ENCODE measurements around the gene DACT3.
A peak's percentile ranks its signal among the peaks of the same experiment; 100 is the strongest.

Gene DACT3

GRCh38 chr19:46668662-46669061, 7.7 kb upstream of the DACT3 start:
- H4K20me1 ChIP-seq = peaks cover 6% of the 10 kb centered on the region
- H3K4me2 ChIP-seq = no peak overlapping the region
- 0 out of 2 replicates have a peak, but pooled peaks have one; percentile 8 for TF ChIP-seq Cebpa-rat (IDR thresholded peaks at IDR 0.05)
- H3K4me1 ChIP-seq = no peaks in the 10 kb centered on the region
- peaks cover 23% of the 10 kb centered on the region for H3K36me3 ChIP-seq
- H3K9ac ChIP-seq = no peak overlapping the region
- H3K27me3 ChIP-seq = no peaks in the 10 kb centered on the region
- H3K4me3 ChIP-seq = no peak overlapping the region
- H3K9me3 ChIP-seq = no peaks in the 10 kb centered on the region
- H3K27ac ChIP-seq = no peak overlapping the region

- TF ChIP-seq Cebpa-rat (IDR thresholded peaks at IDR 0.05) = no peak
- Histone ChIP-seq H3K4me2 (no peak overlapping the region), H4K20me1 (no peaks in the 10 kb centered on the region), H3K4me1 (peaks cover 12% of the 10 kb centered on the region), H3K27me3 (no peaks in the 10 kb centered on the region), H3K9ac (no peak overlapping the region), H3K36me3 (no peaks in the 10 kb centered on the region), H3K9me3 (no peaks in the 10 kb centered on the region), H3K4me3 (no peak overlapping the region), H3K27ac (no peak overlapping the region)
These were observed 4.1 kb upstream of the DACT3 start for GRCh38 chr19:46665072-46665471.

- H3K9me3 ChIP-seq = no peaks in the 10 kb centered on the region
- H3K4me3 ChIP-seq = peak overlapping the region; percentile 63
- H3K4me1 ChIP-seq = peaks cover 28% of the 10 kb centered on the region
- peak overlapping the region; percentile 55; the same call in 1 of the 2 replicates for H3K27ac ChIP-seq
- no peaks in the 10 kb centered on the region for H3K36me3 ChIP-seq
- H4K20me1 ChIP-seq = no peaks in the 10 kb centered on the region
- H3K9ac ChIP-seq = peak overlapping the region; percentile 67
- TF ChIP-seq Cebpa-rat (IDR thresholded peaks at IDR 0.05) = no peak
- H3K27me3 ChIP-seq = no peaks in the 10 kb centered on the region
- peak overlapping the region; percentile 89 for H3K4me2 ChIP-seq
These were observed 982 bp upstream of the DACT3 start for GRCh38 chr19:46661735-46662592.

DNA sequence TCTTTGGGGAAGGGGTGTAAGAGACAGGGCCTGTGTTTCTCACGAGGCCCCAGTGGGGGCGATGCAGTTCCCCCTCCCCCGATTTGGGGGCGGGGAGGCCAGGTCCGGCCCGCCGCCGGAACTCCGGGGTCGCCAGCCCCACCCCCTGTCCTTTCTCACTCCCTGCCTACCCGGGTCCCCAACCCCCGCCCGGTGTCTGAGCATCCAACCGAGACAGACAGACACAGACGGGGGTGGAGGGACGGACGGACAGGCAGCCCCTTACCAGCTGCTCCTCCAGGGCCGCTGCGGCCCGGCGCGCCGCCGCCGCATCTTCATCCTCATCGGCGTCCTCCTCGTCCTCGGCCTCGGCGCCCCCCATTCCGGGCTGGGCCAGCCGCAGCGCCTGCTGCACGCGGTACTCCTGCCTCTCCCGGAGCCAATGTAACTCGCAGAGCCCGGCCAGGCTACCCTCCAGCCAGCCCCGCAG, 397 bp downstream of the DACT3 start:
- no peak for TF ChIP-seq Cebpa-rat (IDR thresholded peaks at IDR 0.05)
- no peaks in the 10 kb centered on the region for H3K27me3 ChIP-seq
- H3K9ac ChIP-seq = peak overlapping the region; percentile 70
- no peaks in the 10 kb centered on the region for H4K20me1 ChIP-seq
- 0 out of 2 replicates have a peak overlapping the region, but pooled peaks have one; percentile 49 for H3K27ac ChIP-seq
- no peaks in the 10 kb centered on the region for H3K9me3 ChIP-seq
- H3K4me1 ChIP-seq = peaks cover 28% of the 10 kb centered on the region
- H3K4me2 ChIP-seq = peak overlapping the region; percentile 99
- peak overlapping the region; percentile 74 for H3K4me3 ChIP-seq
- H3K36me3 ChIP-seq = no peaks in the 10 kb centered on the region

DNA sequence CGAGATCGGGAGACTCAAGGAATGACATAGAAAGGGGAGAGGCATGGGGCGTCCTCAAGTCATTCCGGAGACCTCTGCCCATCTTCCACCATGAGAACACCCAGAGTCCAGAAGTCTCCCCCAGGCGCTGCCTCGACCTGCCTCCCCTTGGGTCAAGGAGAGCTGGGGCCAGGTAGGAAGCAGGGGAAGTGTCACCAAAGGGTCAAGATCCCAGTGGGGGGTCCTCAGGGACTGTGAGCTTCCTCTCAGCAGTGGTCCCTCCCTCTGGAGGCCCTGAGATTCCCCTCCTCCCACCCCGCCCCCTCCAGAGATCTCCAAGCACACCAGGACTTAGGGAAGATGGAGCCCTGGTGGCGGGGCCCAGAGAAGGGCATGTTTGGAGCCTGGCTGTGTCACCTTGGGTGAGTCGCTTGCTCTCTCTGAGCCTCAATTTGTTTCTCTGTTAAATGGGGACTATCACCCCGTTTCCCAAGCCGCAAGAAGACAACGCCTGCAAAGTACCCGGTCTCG, 919 bp downstream of the DACT3 start:
- TF ChIP-seq Cebpa-rat (IDR thresholded peaks at IDR 0.05) = no peak
- no peaks in the 10 kb centered on the region for H3K36me3 ChIP-seq
- H3K4me2 ChIP-seq = peak overlapping the region; percentile 99
- peak overlapping the region; percentile 70 for H3K9ac ChIP-seq
- H3K27me3 ChIP-seq = no peaks in the 10 kb centered on the region
- H3K4me3 ChIP-seq = peak overlapping the region; percentile 74
- peaks cover 31% of the 10 kb centered on the region for H3K4me1 ChIP-seq
- H3K27ac ChIP-seq = no peak overlapping the region
- no peaks in the 10 kb centered on the region for H4K20me1 ChIP-seq
- no peaks in the 10 kb centered on the region for H3K9me3 ChIP-seq

GRCh38 chr19:46659151-46660007, 1.6 kb downstream of the DACT3 start:
- Histone ChIP-seq H3K4me2 (peak overlapping the region; percentile 99), H3K36me3 (no peaks in the 10 kb centered on the region), H3K27me3 (no peaks in the 10 kb centered on the region), H3K27ac (peak overlapping the region; percentile 35), H4K20me1 (no peaks in the 10 kb centered on the region), H3K9me3 (no peaks in the 10 kb centered on the region), H3K4me3 (peak overlapping the region; percentile 74), H3K4me1 (peaks cover 38% of the 10 kb centered on the region), H3K9ac (peak overlapping the region; percentile 70)
- no peak for TF ChIP-seq Cebpa-rat (IDR thresholded peaks at IDR 0.05)

DNA sequence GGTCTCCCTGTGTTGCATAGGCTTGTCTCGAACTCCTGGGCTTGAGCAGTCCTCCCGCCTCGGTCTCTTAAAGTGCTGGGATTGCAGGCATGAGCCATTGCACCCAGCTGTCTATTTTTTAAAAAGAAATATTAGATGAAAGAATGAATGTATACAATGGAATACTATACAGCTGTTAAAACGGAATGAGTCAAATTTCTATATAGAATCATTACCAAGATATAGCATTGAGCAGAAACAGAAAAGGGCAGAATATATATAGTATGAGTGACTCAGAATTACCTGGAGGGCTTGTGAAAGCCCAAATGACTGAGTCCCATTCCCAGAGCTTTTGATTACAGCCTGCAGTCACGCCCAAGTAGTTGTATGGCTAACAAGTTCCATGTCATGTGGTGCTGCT, 4.4 kb downstream of the DACT3 start:
- Histone ChIP-seq H3K9ac (no peak overlapping the region), H3K4me2 (no peak overlapping the region), H4K20me1 (no peaks in the 10 kb centered on the region), H3K27ac (no peak overlapping the region), H3K4me3 (no peak overlapping the region), H3K36me3 (peaks cover 4% of the 10 kb centered on the region; the same call in 1 of the 2 replicates), H3K27me3 (no peaks in the 10 kb centered on the region), H3K4me1 (peaks cover 34% of the 10 kb centered on the region), H3K9me3 (no peaks in the 10 kb centered on the region)
- no peak for TF ChIP-seq Cebpa-rat (IDR thresholded peaks at IDR 0.05)

DNA sequence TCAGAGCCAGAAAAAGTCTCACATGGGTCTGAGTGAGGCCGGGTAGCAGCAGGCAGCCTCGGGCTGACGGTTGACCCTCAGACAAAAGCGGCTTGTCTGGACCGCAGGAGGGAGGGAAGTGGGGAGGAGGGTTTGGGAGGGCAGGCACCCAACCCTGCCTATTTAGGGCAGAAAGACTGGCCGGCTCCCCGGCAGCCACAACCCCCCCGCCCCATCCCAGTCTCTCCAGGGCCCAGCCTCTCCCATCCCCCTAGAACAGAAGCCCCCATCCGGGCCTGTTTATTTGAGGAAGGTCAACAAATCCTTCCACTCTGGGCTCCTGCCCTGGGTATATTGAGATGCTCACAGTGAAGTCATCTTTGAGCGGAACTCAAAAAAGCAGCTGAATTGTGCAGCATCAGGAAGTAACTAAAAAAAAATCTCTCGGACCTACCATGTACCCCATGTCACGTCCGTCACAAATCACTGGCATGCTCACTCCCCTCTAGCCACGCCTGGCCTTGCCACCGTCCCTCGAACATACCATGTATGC, 6.3 kb downstream of the DACT3 start:
- H3K4me2 ChIP-seq = peak overlapping the region; percentile 31
- H3K9me3 ChIP-seq = no peaks in the 10 kb centered on the region
- H3K4me3 ChIP-seq = no peak overlapping the region
- H3K27me3 ChIP-seq = no peaks in the 10 kb centered on the region
- TF ChIP-seq Cebpa-rat (IDR thresholded peaks at IDR 0.05) = no peak
- H3K27ac ChIP-seq = no peak overlapping the region
- no peaks in the 10 kb centered on the region for H4K20me1 ChIP-seq
- H3K4me1 ChIP-seq = peaks cover 22% of the 10 kb centered on the region
- peaks cover 4% of the 10 kb centered on the region; the same call in 1 of the 2 replicates for H3K36me3 ChIP-seq
- no peak overlapping the region for H3K9ac ChIP-seq

- Histone ChIP-seq H3K4me3 (no peak overlapping the region), H3K4me1 (peaks cover 10% of the 10 kb centered on the region; the same call in 1 of the 2 replicates), H3K9ac (no peak overlapping the region), H3K36me3 (peaks cover 23% of the 10 kb centered on the region), H4K20me1 (no peaks in the 10 kb centered on the region), H3K9me3 (peaks cover 31% of the 10 kb centered on the region), H3K27ac (no peak overlapping the region), H3K27me3 (no peaks in the 10 kb centered on the region), H3K4me2 (no peak overlapping the region)
- TF ChIP-seq Cebpa-rat (IDR thresholded peaks at IDR 0.05) = no peak
These were observed 10.5 kb downstream of the DACT3 start for GRCh38 chr19:46650445-46650844.

Data from BLaER1 (cell line).